ENCODE data around the gene TMEM178A. TPM values are rescaled to one million over a fixed set of nuclear protein-coding genes. Genes with fewer than 3 reads are reported as not detected.
"Not testable (repeated sequence)": the region's sequence is repeated elsewhere in the genome, so short reads cannot be mapped to it uniquely, and the experiment has no call there.

Gene TMEM178A
- total RNA-seq, 1 donor from 2014 or later = 12.3 TPM

DNA sequence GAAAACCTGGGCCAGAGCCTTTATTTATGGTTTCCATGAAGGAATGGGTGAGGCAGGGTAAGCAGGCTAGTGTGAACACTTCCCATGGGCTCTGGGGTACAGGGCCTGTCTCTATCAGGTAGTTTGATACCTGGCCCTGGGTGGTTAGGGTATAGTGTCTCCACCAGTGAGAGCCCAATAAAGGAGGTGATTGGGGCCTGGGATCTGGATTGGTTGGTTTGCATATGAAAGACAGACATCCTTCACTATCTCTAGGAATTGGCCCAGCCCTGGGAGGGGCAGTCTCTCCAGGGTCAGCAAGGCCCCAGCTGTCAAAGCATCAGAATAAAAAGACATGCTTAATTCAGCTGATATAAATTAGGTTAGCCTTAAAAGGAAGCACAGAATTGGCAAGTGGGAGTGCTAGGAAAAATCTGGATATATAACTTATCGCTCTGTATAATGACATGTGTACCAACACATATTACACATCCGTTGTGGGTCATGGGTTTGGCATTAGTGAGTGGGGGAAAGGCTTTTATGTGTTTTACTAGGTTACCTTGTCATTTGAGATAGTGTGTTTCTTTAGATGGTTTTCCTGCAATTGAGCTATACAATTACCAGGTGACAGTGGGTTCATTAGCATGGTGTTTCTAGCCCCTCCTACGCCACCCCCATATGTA lies 18.5 kb upstream of the TMEM178A start:
- no peak overlapping the region for H3K27ac Mint-ChIP-seq (ENCODE audit: unreplicated experiment)
- H3K4me3 Mint-ChIP-seq = no peak overlapping the region
- TF ChIP-seq, protein P1, sequence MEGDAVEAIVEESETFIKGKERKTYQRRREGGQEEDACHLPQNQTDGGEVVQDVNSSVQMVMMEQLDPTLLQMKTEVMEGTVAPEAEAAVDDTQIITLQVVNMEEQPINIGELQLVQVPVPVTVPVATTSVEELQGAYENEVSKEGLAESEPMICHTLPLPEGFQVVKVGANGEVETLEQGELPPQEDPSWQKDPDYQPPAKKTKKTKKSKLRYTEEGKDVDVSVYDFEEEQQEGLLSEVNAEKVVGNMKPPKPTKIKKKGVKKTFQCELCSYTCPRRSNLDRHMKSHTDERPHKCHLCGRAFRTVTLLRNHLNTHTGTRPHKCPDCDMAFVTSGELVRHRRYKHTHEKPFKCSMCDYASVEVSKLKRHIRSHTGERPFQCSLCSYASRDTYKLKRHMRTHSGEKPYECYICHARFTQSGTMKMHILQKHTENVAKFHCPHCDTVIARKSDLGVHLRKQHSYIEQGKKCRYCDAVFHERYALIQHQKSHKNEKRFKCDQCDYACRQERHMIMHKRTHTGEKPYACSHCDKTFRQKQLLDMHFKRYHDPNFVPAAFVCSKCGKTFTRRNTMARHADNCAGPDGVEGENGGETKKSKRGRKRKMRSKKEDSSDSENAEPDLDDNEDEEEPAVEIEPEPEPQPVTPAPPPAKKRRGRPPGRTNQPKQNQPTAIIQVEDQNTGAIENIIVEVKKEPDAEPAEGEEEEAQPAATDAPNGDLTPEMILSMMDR (conservative IDR thresholded peaks at IDR 0.05) = no peak
- no peak for DNase-seq (ENCODE audit: low read depth, low spot score)
- peaks cover 12% of the 10 kb centered on the region for H3K4me1 Mint-ChIP-seq
- H3K9me3 Mint-ChIP-seq = no peaks in the 10 kb centered on the region
- no peaks in the 10 kb centered on the region for H3K27me3 Mint-ChIP-seq (ENCODE audit: low read depth)
- H3K36me3 Mint-ChIP-seq (ENCODE audit: low read depth) = no peaks in the 10 kb centered on the region

DNA sequence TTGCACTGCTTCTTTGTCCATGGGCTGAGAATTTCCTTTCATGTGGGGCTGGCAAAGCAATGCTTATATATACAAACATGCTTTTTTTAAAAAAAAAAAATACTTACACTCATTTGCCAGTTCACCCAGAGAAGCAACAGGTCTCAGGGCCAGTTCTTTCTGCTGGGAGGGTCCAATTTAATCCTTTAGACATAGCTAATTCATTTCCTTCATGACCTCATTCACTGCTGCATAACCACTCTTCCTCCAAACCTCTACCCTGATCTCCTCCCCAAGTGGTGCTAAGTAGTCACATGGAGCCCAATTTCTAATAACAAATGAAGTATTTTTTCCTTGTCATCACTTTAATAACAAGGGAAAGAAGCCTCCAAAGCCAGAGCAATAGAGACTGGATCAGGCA lies 17.1 kb upstream of the TMEM178A start:
- Mint-ChIP-seq H3K27me3 (ENCODE audit: low read depth) (no peaks in the 10 kb centered on the region), H3K27ac (ENCODE audit: unreplicated experiment) (no peak overlapping the region), H3K36me3 (ENCODE audit: low read depth) (peaks cover 8% of the 10 kb centered on the region), H3K4me3 (no peak overlapping the region), H3K9me3 (peaks cover 8% of the 10 kb centered on the region), H3K4me1 (peaks cover 6% of the 10 kb centered on the region)
- DNase-seq (ENCODE audit: low read depth, low spot score) = no peak
- TF ChIP-seq, protein P1 (conservative IDR thresholded peaks at IDR 0.05) = no peak

GRCh38 chr2:39649511-39649910 lies 16.2 kb upstream of the TMEM178A start:
- DNase-seq (ENCODE audit: low read depth, low spot score) = no peak
- Mint-ChIP-seq H3K36me3 (ENCODE audit: low read depth) (peaks cover 12% of the 10 kb centered on the region), H3K4me1 (peaks cover 6% of the 10 kb centered on the region), H3K9me3 (peaks cover 13% of the 10 kb centered on the region), H3K27ac (ENCODE audit: unreplicated experiment) (no peak overlapping the region), H3K27me3 (ENCODE audit: low read depth) (no peaks in the 10 kb centered on the region), H3K4me3 (no peak overlapping the region)
- TF ChIP-seq, protein P1 (conservative IDR thresholded peaks at IDR 0.05) = no peak

DNA sequence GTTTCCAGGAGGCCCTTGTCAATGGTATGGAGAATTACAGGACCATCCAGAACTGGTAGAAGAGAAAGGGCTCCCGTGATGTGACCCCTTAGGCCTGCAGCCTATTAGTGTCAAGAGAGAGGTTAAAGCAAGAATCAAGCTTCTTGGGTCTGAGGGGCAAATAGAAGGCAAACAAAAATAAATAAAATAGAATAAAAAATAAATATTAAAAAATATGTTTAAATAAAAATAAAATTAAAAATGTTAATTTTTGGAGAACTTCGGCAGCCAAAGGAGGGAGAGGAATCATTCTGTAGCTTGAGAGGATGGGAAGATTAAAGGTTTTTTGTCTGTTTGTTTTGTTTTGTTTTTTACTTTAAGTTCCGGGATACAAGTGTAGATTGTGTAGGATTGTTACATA lies 15.2 kb upstream of the TMEM178A start:
- no peak overlapping the region for H3K27ac Mint-ChIP-seq (ENCODE audit: unreplicated experiment)
- DNase-seq (ENCODE audit: low read depth, low spot score) = no peak
- H3K4me3 Mint-ChIP-seq = no peak overlapping the region
- H3K27me3 Mint-ChIP-seq (ENCODE audit: low read depth) = no peaks in the 10 kb centered on the region
- TF ChIP-seq, protein P1 (conservative IDR thresholded peaks at IDR 0.05) = no peak
- peaks cover 6% of the 10 kb centered on the region for H3K4me1 Mint-ChIP-seq
- H3K9me3 Mint-ChIP-seq = peaks cover 16% of the 10 kb centered on the region
- H3K36me3 Mint-ChIP-seq (ENCODE audit: low read depth) = peaks cover 15% of the 10 kb centered on the region

- H3K4me3 Mint-ChIP-seq; H3K4me1 Mint-ChIP-seq; DNase-seq (ENCODE audit: low read depth, low spot score); H3K27ac Mint-ChIP-seq (ENCODE audit: unreplicated experiment); H3K27me3 Mint-ChIP-seq (ENCODE audit: low read depth): not testable (repeated sequence)
- peaks cover 16% of the 10 kb centered on the region for H3K9me3 Mint-ChIP-seq
- H3K36me3 Mint-ChIP-seq (ENCODE audit: low read depth) = peaks cover 15% of the 10 kb centered on the region
Measured at GRCh38 chr2:39656215-39656614, 9.5 kb upstream of the TMEM178A start.

DNA sequence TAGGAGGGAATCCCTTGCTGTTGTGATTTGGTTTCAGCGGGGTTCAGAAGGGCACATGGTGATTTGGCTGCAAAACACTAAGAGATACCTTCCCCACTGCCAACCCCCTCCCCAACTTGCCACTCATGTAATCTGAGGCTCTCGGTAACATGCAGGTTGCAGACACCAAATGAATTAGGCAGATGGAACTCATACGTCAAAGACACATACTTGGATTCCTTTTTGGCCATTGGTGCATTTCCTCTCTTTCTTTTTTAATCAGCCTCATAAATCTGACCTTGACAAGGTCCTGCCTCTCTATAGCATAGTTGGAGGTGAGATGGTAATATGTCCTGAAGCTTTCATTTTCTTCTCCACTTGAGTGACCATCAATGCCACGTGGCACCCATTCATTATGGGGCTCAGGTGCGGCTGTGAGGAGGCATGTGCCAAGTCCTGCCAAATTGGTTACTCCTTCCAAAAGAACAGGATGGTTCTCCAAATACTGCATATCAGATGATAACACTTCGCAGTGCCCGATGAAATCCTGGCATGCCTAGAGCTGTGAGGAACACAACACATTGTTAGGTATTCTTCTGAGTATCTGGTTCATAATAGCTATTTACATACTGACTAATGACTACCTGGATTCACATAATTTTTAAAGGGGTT lies 8.3 kb upstream of the TMEM178A start:
- DNase-seq (ENCODE audit: low read depth, low spot score) = no peak
- no peak overlapping the region for H3K27ac Mint-ChIP-seq (ENCODE audit: unreplicated experiment)
- no peaks in the 10 kb centered on the region for H3K27me3 Mint-ChIP-seq (ENCODE audit: low read depth)
- H3K9me3 Mint-ChIP-seq = peaks cover 16% of the 10 kb centered on the region
- TF ChIP-seq, protein P1 (conservative IDR thresholded peaks at IDR 0.05) = no peak
- peaks cover 15% of the 10 kb centered on the region for H3K36me3 Mint-ChIP-seq (ENCODE audit: low read depth)
- H3K4me3 Mint-ChIP-seq = no peak overlapping the region
- no peaks in the 10 kb centered on the region for H3K4me1 Mint-ChIP-seq

Measured in neural crest cell (in vitro differentiated cells).